Liver (tissue), 9 donors: ENCODE results near the gene CHST3. TPM values are rescaled to one million over a fixed set of nuclear protein-coding genes. Genes with fewer than 3 reads are reported as not detected.

ENCODE experiments used
- DNase-seq: peaks from one replicate; pipeline ENCODE4 v3.0.0-alpha.2; 2017; ENCODE audit warnings: low spot score
- H3K27ac ChIP-seq, 2 donors: one replicate each; pipeline ENCODE4 v1.7.0; 2013; ENCODE audit warnings: inconsistent platforms in 2 of 2, low read length in 2 of 2, control low read depth in 1 of 2, low read depth in 1 of 2, mild to moderate bottlenecking in 1 of 2
- H3K27me3 ChIP-seq, 4 donors: one replicate each; pipeline versions ENCODE4 v1.6.1 to v1.7.0; 2013; ENCODE audit warnings: low read length in 3 of 4, inconsistent platforms in 1 of 4, mild to moderate bottlenecking in 1 of 4, moderate library complexity in 1 of 4; ENCODE audit not compliant: control insufficient read depth in 4 of 4, insufficient read depth in 4 of 4
- H3K36me3 ChIP-seq, 4 donors: one replicate each; pipeline versions ENCODE4 v1.6.1 to v1.7.0; 2013; ENCODE audit warnings: low read length in 3 of 4, mild to moderate bottlenecking in 3 of 4, low read depth in 1 of 4, moderate library complexity in 1 of 4; ENCODE audit not compliant: control insufficient read depth in 4 of 4, insufficient read depth in 3 of 4
- H3K4me1 ChIP-seq, 4 donors: one replicate each; pipeline versions ENCODE4 v1.6.1 to v1.7.0; 2013; ENCODE audit warnings: low read length in 3 of 4, mild to moderate bottlenecking in 3 of 4, moderate library complexity in 1 of 4; ENCODE audit not compliant: control insufficient read depth in 4 of 4, insufficient read depth in 4 of 4
- H3K4me3 ChIP-seq, 3 donors: one replicate each; pipeline versions ENCODE4 v1.6.1 to v1.7.0; 2013; ENCODE audit warnings: low read length in 3 of 3, control low read depth in 1 of 3, low read depth in 1 of 3, mild to moderate bottlenecking in 1 of 3
- H3K9ac ChIP-seq, 2 donors: one replicate each; pipeline ENCODE4 v1.7.0; 2013; ENCODE audit warnings: low read length in 2 of 2, mild to moderate bottlenecking in 2 of 2, moderate library complexity in 2 of 2, control low read depth in 1 of 2, low read depth in 1 of 2
- H3K9me3 ChIP-seq, 4 donors: one replicate each; pipeline versions ENCODE4 v1.6.1 to v1.7.0; 2013; ENCODE audit warnings: low read length in 3 of 4; ENCODE audit not compliant: control insufficient read depth in 4 of 4
- FOXA1 ChIP-seq: IDR thresholded peaks from 2 replicates; pipeline ENCODE4 v1.6.1; 2016; ENCODE audit warnings: antibody characterized with exemption
- HNF4A ChIP-seq, 2 donors: conservative IDR thresholded peaks; 2 replicates each; pipeline ENCODE4 v1.6.1; 2016; ENCODE audit warnings: antibody characterized with exemption in 2 of 2, mild to moderate bottlenecking in 2 of 2
- HNF4G ChIP-seq: IDR thresholded peaks from 2 replicates; pipeline ENCODE4 v1.6.1; 2016; ENCODE audit warnings: antibody characterized with exemption
- JUND ChIP-seq, 2 donors: IDR thresholded peaks; 2 replicates each; pipeline ENCODE4 v1.6.1; 2016; ENCODE audit warnings: antibody characterized with exemption in 2 of 2
- NR2F2 ChIP-seq: IDR thresholded peaks from 2 replicates; pipeline ENCODE4 v1.6.1; 2016; ENCODE audit warnings: antibody characterized with exemption
- REST ChIP-seq: IDR thresholded peaks from 2 replicates; pipeline ENCODE4 v1.6.1; 2016; ENCODE audit warnings: antibody characterized with exemption, mild to moderate bottlenecking
- RXRA ChIP-seq, 2 donors: IDR thresholded peaks; 2 replicates each; pipeline ENCODE4 v1.6.1; 2017 to 2018; ENCODE audit warnings: antibody characterized with exemption in 2 of 2, mild to moderate bottlenecking in 1 of 2
- SP1 ChIP-seq: IDR thresholded peaks from 2 replicates; pipeline ENCODE4 v1.6.1; 2018; ENCODE audit warnings: antibody characterized with exemption, mild to moderate bottlenecking
- TAF1 ChIP-seq: conservative IDR thresholded peaks from 2 replicates; pipeline ENCODE4 v1.6.1; 2016; ENCODE audit warnings: antibody characterized with exemption, mild to moderate bottlenecking
- YY1 ChIP-seq: IDR thresholded peaks from 2 replicates; pipeline ENCODE4 v1.6.1; 2016; ENCODE audit warnings: antibody characterized with exemption, mild to moderate bottlenecking
- WGBS: extraction: QIAGEN DNeasy Blood & Tissue Kit; methylation state at CpG from one replicate; pipeline ENCODE4 v1.1.7; 2013; 5-methylcytosine and 5-hydroxymethylcytosine counted together
- polyA plus RNA-seq, 2 donors: library from polyadenylated mRNA; stranded (reverse) in 1 of 2; unstranded in 1 of 2; fragments of 200-250 nt in 1 of 2; fragments of >200 nt in 1 of 2; fragmentation: Nextera tagmentation in 1 of 2; extraction: Ambion mirVana in 1 of 2; gene quantifications; one replicate each; pipeline versions ENCODE4 v1.2.1 to v1.2.3, GENCODE V29; 2013 to 2015
- total RNA-seq, 2 donors: library from RNA; depleted of rRNA; stranded (reverse); fragments of >200 nt; gene quantifications; one replicate each; pipeline ENCODE4 v1.2.3, GENCODE V29; 2014
- TF ChIP-seq, protein P1 (sequence below): IDR thresholded peaks from 2 replicates; pipeline ENCODE4 v1.6.1; 2016; ENCODE audit warnings: antibody characterized with exemption
- TF ChIP-seq, protein P2 (sequence below): fragments of 150-350 bp; IDR thresholded peaks from 2 replicates; pipeline ENCODE4 v1.5.1; 2017; ENCODE audit warnings: improper control_type of control experiment, low read depth, low read length; ENCODE audit not compliant: missing input control
- TF ChIP-seq, protein P3 (sequence below): IDR thresholded peaks from 2 replicates; pipeline ENCODE4 v1.6.1; 2016; ENCODE audit warnings: antibody characterized with exemption
- donor health status: healthy.
- donor health status: healthy.
- donor health status: healthy.
- donor health status: healthy.
- donor health status: healthy.

The CHST3 gene
- total and polyA plus RNA-seq, 4 donors = 0.29 to 4.3 (median 1.5) TPM

GRCh38 chr10:72011468-72011867 lies 47.3 kb downstream of the CHST3 start:
- TF ChIP-seq NR2F2 = no peak
- TF ChIP-seq YY1 = no peak
- TF ChIP-seq SP1 = no peak
- TF ChIP-seq, protein P1, sequence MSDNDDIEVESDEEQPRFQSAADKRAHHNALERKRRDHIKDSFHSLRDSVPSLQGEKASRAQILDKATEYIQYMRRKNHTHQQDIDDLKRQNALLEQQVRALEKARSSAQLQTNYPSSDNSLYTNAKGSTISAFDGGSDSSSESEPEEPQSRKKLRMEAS = no peak
- TF ChIP-seq JUND (IDR thresholded peaks at IDR 0.05) = no peak
- TF ChIP-seq HNF4G = no peak
- TF ChIP-seq, protein P2, sequence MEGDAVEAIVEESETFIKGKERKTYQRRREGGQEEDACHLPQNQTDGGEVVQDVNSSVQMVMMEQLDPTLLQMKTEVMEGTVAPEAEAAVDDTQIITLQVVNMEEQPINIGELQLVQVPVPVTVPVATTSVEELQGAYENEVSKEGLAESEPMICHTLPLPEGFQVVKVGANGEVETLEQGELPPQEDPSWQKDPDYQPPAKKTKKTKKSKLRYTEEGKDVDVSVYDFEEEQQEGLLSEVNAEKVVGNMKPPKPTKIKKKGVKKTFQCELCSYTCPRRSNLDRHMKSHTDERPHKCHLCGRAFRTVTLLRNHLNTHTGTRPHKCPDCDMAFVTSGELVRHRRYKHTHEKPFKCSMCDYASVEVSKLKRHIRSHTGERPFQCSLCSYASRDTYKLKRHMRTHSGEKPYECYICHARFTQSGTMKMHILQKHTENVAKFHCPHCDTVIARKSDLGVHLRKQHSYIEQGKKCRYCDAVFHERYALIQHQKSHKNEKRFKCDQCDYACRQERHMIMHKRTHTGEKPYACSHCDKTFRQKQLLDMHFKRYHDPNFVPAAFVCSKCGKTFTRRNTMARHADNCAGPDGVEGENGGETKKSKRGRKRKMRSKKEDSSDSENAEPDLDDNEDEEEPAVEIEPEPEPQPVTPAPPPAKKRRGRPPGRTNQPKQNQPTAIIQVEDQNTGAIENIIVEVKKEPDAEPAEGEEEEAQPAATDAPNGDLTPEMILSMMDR = no peak
- TF ChIP-seq HNF4A (conservative IDR thresholded peaks at IDR 0.05) = no peak
- TF ChIP-seq, protein P3, sequence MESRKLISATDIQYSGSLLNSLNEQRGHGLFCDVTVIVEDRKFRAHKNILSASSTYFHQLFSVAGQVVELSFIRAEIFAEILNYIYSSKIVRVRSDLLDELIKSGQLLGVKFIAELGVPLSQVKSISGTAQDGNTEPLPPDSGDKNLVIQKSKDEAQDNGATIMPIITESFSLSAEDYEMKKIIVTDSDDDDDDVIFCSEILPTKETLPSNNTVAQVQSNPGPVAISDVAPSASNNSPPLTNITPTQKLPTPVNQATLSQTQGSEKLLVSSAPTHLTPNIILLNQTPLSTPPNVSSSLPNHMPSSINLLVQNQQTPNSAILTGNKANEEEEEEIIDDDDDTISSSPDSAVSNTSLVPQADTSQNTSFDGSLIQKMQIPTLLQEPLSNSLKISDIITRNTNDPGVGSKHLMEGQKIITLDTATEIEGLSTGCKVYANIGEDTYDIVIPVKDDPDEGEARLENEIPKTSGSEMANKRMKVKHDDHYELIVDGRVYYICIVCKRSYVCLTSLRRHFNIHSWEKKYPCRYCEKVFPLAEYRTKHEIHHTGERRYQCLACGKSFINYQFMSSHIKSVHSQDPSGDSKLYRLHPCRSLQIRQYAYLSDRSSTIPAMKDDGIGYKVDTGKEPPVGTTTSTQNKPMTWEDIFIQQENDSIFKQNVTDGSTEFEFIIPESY = no peak
- no peak for TF ChIP-seq FOXA1
- no peak overlapping the region for H3K27ac ChIP-seq
- DNase-seq = no peak
- no peaks in the 10 kb centered on the region for H3K36me3 ChIP-seq
- H3K4me3 ChIP-seq = no peak overlapping the region
- H3K9ac ChIP-seq = no peak overlapping the region
- no peaks in the 10 kb centered on the region for H3K27me3 ChIP-seq
- WGBS = 92% methylated on average over 8 of the region's 8 CpGs
- peaks cover 0 to 8% (median 0%) of the 10 kb centered on the region in 4 donors for H3K4me1 ChIP-seq
- no peaks in the 10 kb centered on the region for H3K9me3 ChIP-seq

- Histone ChIP-seq H3K36me3 (no peaks in the 10 kb centered on the region), H3K27ac (no peak overlapping the region), H3K4me1 (peaks cover 0 to 8% (median 0%) of the 10 kb centered on the region in 4 donors), H3K4me3 (no peak overlapping the region), H3K27me3 (no peaks in the 10 kb centered on the region), H3K9me3 (no peaks in the 10 kb centered on the region), H3K9ac (no peak overlapping the region)
- no peak for TF ChIP-seq RXRA (IDR thresholded peaks at IDR 0.05)
- TF ChIP-seq REST = no peak
- no peak for TF ChIP-seq TAF1
- DNase-seq = no peak
- WGBS = 90% methylated on average over 7 of the region's 7 CpGs
These were observed 47.8 kb downstream of the CHST3 start for GRCh38 chr10:72011976-72012512.
